ENCODE measurements around the gene AGFG2. TPM values are rescaled to one million over a fixed set of nuclear protein-coding genes. Genes with fewer than 3 reads are reported as not detected.

Gene AGFG2
- total and polyA plus RNA-seq, 2 of the 4 experiments (the other 2 are of a cell fraction), result 3.0 to 10.0 TPM

DNA sequence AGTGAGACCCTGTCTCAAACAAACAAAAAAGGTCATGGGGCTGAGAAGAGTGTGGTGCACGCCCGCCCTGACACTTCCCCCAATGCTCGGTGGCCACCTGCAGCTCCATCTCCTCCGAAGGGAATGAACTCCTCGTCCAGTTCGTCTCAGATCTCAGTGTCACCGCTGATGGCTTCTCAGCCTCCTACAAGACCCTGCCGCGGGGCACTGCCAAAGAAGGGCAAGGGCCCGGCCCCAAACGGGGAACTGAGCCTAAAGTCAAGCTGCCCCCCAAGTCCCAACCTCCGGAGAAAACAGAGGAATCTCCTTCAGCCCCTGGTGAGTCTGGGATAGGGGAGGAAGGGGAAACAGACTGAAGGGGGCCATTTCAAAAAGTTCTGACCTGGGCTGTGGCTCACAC lies 67.3 kb downstream of the AGFG2 start:
- H2BK120ac ChIP-seq (ENCODE audit: low read depth, low read length), result no peak overlapping the region
- H3K9me1 ChIP-seq (ENCODE audit: insufficient read depth, low read length), result peaks cover 3% of the 10 kb centered on the region; the same call in 1 of the 2 replicates
- ATAC-seq (ENCODE audit: low read depth) (no peak), DNase-seq (no peak)
- intact Hi-C loops (cut with micrococcal nuclease), result no loop called here
- peaks cover 30% of the 10 kb centered on the region for H3K36me3 ChIP-seq (ENCODE audit: control insufficient read depth, insufficient read depth, low read length)
- CTCF ChIA-PET, result no interaction called here
- no peak overlapping the region for H3K18ac ChIP-seq (ENCODE audit: low read depth, low read length)
- no peaks in the 10 kb centered on the region for H3K9me3 ChIP-seq (ENCODE audit: control insufficient read depth, insufficient read depth, low read length)
- H3K4me3 ChIP-seq (ENCODE audit: insufficient read depth, low read depth, low read length), result no peak overlapping the region
- no peak overlapping the region for H3K27ac ChIP-seq (ENCODE audit: insufficient read depth, low read length)
- no peak overlapping the region; the same call in 1 of the 2 replicates for H2AK5ac ChIP-seq (ENCODE audit: low read depth, low read length)
- no peaks in the 10 kb centered on the region for H3K27me3 ChIP-seq (ENCODE audit: control insufficient read depth, insufficient read depth, low read length)
- in situ Hi-C loops (cut with MboI; ENCODE audit: low sequenced_read_pairs), result no loop called here
- 91% methylated on average over 9 of the region's 12 CpGs; no CpG with 5 or more reads in 1 of the 2 experiments for WGBS, 2 experiments (ENCODE audit: extremely low coverage in 2 of 2, insufficient read length in 1 of 2)
- H3K23ac ChIP-seq (ENCODE audit: low read depth, low read length), result no peak overlapping the region
- H4K8ac ChIP-seq (ENCODE audit: low read depth in 2 of 2, low read length in 2 of 2), result no peak overlapping the region
- no peak overlapping the region for H4K91ac ChIP-seq (ENCODE audit: insufficient read depth, low read depth, low read length)
- H4K5ac ChIP-seq (ENCODE audit: low read depth, low read length), result no peak overlapping the region
- H3K14ac ChIP-seq (replicated peaks; ENCODE audit: low read depth, low read length), result no peak overlapping the region
- no peak overlapping the region for H2BK5ac ChIP-seq (ENCODE audit: low read depth, low read length, poor library complexity, severe bottlenecking)
- no peak overlapping the region for H3K56ac ChIP-seq (ENCODE audit: extremely low read depth, insufficient read depth, low read length)
- peaks cover 9% of the 10 kb centered on the region for H3K4me1 ChIP-seq (ENCODE audit: control insufficient read depth, insufficient read depth, low read length)
- H2BK20ac ChIP-seq (ENCODE audit: low read depth, low read length), result no peak overlapping the region
- H2BK15ac ChIP-seq (ENCODE audit: low read depth, low read length), result no peak overlapping the region
- H3K79me1 ChIP-seq (ENCODE audit: low read depth in 1 of 2, low read length in 2 of 2), result peaks cover 0 to 51% of the 10 kb centered on the region in 2 experiments; a peak in 2 of 4 replicates
- TF ChIP-seq, protein P1, sequence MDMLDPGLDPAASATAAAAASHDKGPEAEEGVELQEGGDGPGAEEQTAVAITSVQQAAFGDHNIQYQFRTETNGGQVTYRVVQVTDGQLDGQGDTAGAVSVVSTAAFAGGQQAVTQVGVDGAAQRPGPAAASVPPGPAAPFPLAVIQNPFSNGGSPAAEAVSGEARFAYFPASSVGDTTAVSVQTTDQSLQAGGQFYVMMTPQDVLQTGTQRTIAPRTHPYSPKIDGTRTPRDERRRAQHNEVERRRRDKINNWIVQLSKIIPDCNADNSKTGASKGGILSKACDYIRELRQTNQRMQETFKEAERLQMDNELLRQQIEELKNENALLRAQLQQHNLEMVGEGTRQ (IDR thresholded peaks at IDR 0.05; ENCODE audit: low read depth, low read length), result no peak
- TF ChIP-seq POLR2A (IDR thresholded peaks at IDR 0.05; ENCODE audit: low read depth, low read length), result no peak
- no peak for TF ChIP-seq MAZ (IDR thresholded peaks at IDR 0.05; ENCODE audit: borderline replicate concordance, low read depth, low read length)
- H3K4me2 ChIP-seq (ENCODE audit: low read depth, low read length), result no peak overlapping the region
- dilution Hi-C loops (cut with HindIII; ENCODE audit: low sequenced_read_pairs, unreplicated experiment), result no loop called here
- BruUV-seq (replicated peaks), result no TSS peak
- H2AK9ac ChIP-seq (replicated peaks; ENCODE audit: low read depth, low read length, poor library complexity), result no peak overlapping the region
- POLR2A ChIA-PET (ENCODE audit: unreplicated experiment), result no interaction called here
- no peak overlapping the region for H3K9ac ChIP-seq (ENCODE audit: low read depth, low read length)
- no peak overlapping the region for H3K4ac ChIP-seq (ENCODE audit: low read depth, low read length)
- H2AFZ ChIP-seq (replicated peaks; ENCODE audit: low read length, poor library complexity), result no peak overlapping the region
- no peaks in the 10 kb centered on the region for H4K20me1 ChIP-seq (ENCODE audit: insufficient read depth, low read length)
